HuH-7.5 (cell line): ENCODE measurements around the gene KLHL21.
"Not testable (repeated sequence)": the region's sequence is repeated elsewhere in the genome, so short reads cannot be mapped to it uniquely, and the experiment has no call there.

Experiments
- DNase-seq: peaks from one replicate; pipeline ENCODE4 v3.0.0; 2011; ENCODE audit warnings: low spot score

KLHL21 gene

GRCh38 chr1:6584126-6585080, 18.3 kb downstream of the KLHL21 start:
- DNase-seq, result no peak

GRCh38 chr1:6582370-6582769, 20.3 kb downstream of the KLHL21 start:
- peak; percentile 91 for DNase-seq

DNA sequence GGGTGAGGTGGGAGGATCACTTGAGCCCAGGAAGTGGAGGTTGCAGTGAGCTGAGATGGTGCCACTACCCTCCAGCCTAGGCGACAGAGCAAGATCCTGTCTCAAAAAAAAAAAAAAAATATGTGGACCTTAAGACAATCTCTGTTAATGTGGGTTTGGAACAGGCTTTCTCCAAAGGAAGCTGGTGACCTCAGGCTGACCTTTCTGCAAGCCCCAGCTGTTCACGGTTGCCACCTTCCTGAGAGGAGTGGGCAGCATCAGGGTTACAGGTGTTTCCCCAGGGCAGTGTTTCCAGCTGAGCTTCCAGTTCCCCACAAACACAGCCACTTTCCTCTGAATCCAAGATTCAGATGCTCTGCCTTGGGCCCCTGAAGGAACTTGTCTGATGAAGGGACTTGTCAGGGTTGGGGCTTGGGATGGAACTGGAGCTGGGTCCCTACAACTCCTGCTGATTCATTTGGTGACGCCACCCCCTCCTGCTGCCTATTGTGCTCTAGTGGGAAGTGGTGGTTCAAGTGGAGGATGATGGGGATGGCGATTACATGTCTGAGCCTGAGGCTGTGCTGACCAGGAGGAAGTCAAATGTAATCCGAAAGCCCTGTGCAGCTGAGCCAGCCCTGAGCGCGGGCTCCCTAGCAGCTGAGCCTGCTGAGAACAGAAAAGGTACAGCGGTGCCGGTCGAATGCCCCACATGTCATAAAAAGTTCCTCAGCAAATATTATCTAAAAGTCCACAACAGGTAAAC, 20.9 kb downstream of the KLHL21 start:
- DNase-seq, result no peak

GRCh38 chr1:6580593-6581409, 21.9 kb downstream of the KLHL21 start:
- DNase-seq, result no peak

- DNase-seq, result no peak
Measured at GRCh38 chr1:6580119-6580592, 22.5 kb downstream of the KLHL21 start.

DNA sequence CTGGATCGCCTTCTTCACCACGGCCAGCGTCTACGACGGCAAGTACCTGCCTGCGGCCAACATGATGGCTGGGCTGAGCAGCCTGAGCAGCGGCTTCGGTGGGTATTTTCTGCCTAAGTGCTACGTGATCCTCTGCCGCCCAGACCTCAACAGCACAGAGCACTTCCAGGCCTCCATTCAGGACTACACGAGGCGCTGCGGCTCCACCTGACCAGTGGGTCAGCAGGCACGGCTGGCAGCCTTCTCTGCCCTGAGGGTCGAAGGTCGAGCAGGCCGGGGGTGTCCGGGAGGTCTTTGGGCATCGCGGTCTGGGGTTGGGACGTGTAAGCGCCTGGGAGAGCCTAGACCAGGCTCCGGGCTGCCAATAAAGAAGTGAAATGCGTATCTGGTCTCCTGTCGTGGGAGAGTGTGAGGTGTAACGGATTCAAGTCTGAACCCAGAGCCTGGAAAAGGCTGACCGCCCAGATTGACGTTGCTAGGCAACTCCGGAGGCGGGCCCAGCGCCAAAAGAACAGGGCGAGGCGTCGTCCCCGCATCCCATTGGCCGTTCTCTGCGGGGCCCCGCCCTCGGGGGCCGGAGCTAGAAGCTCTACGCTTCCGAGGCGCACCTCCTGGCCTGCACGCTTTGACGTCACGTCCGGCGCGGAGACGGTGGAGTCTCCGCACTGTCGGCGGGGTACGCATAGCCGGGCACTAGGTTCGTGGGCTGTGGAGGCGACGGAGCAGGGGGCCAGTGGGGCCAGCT, 23.1 kb downstream of the KLHL21 start, which contains the start of gene ZBTB48:
TSS of gene ZBTB48 (plus strand) at position 621 of the 745 bp plus-strand sequence. CDS start 616 bp downstream, outside the sequence.
- DNase-seq, result peak; percentile 98

DNA sequence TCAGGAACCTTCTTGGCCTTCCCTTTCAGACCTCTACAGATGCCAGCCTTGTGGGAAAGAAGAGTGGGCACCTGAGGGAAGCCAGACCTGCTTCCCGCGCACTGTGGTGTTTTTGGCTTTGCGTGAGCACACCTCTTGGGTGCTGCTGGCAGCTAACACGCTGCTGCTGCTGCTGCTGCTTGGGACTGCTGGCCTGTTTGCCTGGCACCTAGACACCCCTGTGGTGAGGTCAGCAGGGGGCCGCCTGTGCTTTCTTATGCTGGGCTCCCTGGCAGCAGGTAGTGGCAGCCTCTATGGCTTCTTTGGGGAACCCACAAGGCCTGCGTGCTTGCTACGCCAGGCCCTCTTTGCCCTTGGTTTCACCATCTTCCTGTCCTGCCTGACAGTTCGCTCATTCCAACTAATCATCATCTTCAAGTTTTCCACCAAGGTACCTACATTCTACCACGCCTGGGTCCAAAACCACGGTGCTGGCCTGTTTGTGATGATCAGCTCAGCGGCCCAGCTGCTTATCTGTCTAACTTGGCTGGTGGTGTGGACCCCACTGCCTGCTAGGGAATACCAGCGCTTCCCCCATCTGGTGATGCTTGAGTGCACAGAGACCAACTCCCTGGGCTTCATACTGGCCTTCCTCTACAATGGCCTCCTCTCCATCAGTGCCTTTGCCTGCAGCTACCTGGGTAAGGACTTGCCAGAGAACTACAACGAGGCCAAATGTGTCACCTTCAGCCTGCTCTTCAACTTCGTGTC, 23.9 kb downstream of the KLHL21 start:
- DNase-seq, result no peak

DNA sequence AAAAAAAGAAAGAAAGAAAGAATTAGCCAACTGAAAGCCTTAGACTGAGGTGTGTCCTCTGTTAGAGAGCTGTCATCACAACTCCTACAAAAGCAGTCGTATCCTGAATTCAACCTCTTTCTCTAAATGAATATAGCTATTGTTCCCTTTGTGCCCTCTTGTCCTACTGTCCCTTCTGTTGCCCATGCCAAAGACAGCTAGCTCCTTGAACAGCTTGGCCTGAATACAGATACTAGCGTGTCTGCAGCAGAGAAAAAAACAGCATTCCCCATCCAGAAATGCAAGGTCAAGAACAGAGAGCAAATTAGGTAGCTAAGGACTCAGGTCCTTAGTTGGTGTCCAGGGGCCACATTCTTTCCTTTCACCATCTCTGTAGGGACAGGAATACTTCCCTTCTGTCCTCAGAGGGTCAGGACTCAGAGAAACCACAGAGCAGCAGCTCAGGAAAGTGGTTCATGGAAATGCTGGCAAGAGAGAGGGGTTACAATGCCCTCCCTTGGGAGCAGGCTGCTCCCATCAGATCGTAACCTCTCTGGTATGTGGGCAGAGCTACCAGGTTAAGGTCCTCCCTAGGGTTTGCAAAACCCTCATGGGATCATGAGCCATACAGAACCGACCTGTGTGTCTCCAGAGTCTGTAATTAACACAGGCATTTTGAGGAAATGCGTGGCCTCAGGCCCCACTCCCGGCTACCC, 24.7 kb downstream of the KLHL21 start:
- DNase-seq, result no peak

GRCh38 chr1:6574818-6575217, 27.9 kb downstream of the KLHL21 start:
- no peak for DNase-seq

GRCh38 chr1:6574025-6574620, 28.5 kb downstream of the KLHL21 start:
- no peak for DNase-seq

DNA sequence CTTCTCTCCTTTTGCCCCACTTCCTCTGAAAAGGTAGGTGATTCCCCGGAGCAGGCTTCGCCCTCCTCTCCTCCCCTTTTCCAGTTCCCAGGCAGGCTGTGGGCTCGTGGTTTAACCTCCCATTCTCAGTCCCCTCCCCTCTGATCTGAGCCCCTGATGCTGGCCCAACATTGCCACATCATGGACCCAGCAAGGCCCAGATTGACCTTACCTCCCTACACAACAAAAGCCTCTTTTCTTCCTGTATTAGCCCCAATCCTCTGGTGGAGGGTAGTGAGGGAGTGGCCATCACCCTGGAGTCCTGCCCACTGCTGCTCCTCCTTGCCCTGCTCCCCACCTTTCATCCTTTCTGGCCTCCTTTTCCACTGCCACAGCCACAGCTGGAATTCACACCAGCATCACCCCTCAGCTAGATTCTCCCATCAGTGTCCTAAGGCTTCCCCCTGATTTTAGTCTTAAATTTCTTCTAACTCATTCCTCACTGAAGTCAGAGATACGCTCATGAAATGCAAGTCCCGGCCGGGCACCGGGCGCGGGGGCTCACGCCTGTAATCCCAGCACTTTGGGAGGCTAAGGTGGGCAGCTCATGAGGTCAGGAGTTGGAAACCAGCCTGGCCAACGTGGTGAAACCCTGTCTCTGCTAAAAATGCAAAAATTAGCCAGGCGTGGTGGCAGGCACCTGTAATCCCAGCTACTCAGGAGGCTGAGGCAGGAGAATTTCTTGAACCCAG, 29.9 kb downstream of the KLHL21 start:
- DNase-seq, result no peak

- no peak for DNase-seq
Measured at GRCh38 chr1:6570987-6571386, 31.7 kb downstream of the KLHL21 start.

DNA sequence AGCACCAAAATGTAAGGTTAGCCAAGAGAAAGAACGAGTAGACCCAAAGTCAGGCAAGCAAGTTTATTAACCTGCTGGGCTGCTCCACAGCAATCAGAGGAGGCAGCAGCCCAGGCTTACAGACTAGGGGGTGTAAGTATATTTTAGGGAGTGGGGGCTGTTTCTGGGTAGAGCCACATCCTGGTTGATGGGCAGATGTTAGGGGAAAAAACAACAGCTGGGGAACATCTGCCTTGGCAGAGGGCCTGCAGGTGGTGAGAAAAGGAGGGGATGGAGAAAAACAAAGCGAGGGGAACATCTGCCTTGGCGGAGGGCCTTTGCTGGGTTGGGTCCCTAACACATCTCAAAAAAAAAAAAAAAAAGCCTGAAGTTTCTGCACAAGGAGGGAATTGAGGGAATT, 32.6 kb downstream of the KLHL21 start:
- DNase-seq, result no peak

- no peak for DNase-seq
Measured at GRCh38 chr1:6569033-6569432, 33.6 kb downstream of the KLHL21 start.

DNA sequence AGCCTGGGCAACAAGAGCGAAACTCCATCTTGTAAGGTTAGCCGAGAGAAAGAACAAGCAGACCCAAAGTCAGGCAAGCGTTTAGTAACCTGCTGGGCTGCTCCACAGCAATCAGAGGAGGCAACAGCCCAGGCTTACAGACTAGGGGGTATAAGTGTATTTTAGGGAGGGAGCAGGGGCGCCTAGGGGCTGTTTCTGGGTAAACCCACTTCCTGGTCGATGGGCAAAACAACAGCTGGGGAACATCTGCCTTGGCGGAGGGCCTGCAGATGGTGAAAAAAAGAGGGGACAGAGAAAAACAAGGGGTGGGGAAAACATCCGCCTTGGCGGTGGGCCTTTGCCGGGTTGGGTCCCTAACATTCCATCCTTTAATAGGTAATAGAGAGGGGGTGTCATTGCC, 42.4 kb downstream of the KLHL21 start:
- DNase-seq, result no peak

GRCh38 chr1:6559161-6559560, 43.5 kb downstream of the KLHL21 start:
- not testable (repeated sequence) for DNase-seq

DNA sequence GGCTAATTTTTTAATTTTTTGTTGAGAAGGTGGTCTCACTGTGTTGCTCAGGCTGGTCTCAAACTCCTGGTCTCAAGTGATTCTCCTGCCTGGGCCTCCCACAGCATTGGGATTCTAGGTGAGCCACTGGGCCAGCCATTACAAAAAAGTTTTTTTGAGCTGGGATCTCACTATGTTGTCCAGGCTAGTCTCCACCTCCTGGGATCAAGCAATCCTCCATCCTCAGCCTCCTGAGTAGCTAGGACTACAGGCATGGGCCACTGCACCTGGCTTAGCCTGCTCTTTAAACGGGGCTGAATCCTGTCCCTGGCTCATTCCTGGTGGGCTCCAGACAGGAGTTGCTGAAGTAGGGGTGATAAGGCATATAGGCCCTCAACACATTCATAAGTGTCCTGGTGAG, 45.1 kb downstream of the KLHL21 start:
- DNase-seq, result no peak

- DNase-seq, result no peak
Measured at GRCh38 chr1:6554907-6555778, 47.5 kb downstream of the KLHL21 start, which contains the start of gene TAS1R1. TSS of gene TAS1R1 (plus strand) at chr1:6555307. CDS start at chr1:6555374, 67 bp downstream.
